ENCODE data around the gene L3HYPDH.

DNA sequence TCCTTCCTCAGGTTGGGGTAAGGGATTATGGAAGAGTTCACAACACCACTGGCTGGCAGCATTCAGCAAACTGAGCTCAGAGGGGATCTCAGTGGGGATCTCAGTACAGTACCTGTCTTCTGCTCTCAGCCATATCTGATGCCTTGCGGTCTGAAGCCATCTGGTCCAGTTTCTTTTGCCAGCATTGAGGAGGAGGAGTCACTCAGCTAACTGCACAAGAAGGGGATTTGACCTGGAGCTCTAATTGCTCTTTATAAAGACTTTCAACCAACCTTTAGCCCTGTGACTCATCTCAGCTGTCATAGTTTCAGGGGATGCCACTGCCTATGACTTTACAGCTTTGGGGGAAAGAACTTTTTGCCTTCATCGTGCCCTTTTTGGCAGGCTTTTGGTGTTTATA lies 45.0 kb upstream of the L3HYPDH start:
- no peak for TF ChIP-seq FOXM1 (IDR thresholded peaks at IDR 0.05; ENCODE audit: borderline replicate concordance, low read depth)
- TF ChIP-seq EGR1 (IDR thresholded peaks at IDR 0.05) = no peak
- no peak for TF ChIP-seq TAF1 (IDR thresholded peaks at IDR 0.05; ENCODE audit: low read depth)
- no peak for TF ChIP-seq YY1 (IDR thresholded peaks at IDR 0.05; ENCODE audit: low read depth)
- no peak for TF ChIP-seq TCF12 (IDR thresholded peaks at IDR 0.05; ENCODE audit: low read depth)
- TF ChIP-seq NFIC (IDR thresholded peaks at IDR 0.05) = no peak
- no peak for TF ChIP-seq RAD21 (IDR thresholded peaks at IDR 0.05; ENCODE audit: low read depth)
